DMS53 treated with DMSO at 0.1 percent for 48 hours (cell line): ENCODE results near the gene GLI3.

Experiments
- DNase-seq: peaks from one replicate; lab custom pipeline; 2025; ENCODE audit not compliant: unreplicated experiment; lab: John Stamatoyannopoulos, UW

GLI3 gene

DNA sequence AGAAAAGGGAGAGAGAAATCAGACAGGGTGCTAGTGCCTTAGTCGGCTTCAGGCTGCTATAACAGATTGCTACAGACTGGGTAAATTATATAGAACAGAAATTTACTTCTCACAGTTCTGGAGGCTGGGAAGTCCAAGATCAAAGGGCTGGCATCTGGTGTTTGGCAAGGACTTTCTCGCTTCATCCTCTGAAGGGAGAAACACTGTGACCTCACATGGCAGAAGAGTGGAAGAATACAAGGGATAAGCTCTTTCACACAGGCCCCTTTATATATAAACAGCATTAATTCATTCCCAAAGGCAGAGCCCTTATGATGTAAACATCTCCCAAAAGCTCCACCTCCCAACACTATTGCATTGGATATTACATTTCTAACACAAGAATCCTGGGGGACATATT lies 298.6 kb downstream of the GLI3 start:
- no peak for DNase-seq

DNA sequence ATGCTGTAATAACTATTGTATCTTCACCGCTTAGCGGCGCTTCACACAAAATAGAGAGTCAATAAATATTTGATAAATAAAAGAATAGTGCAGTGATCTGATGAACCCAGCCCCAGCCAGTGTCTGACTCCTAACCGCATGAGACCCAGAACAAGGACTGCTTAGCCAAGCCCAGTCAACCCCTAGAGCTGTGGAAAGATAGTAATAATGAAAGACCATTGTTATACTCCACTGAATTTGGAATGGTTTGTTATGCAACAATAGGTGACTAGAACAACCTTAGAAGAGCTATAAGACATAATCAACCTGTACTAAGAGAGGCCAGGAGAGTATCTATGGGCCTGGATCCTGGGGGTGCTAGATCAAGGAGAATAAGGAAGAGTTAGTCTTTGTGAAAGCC lies 303.6 kb downstream of the GLI3 start:
- no peak for DNase-seq

DNA sequence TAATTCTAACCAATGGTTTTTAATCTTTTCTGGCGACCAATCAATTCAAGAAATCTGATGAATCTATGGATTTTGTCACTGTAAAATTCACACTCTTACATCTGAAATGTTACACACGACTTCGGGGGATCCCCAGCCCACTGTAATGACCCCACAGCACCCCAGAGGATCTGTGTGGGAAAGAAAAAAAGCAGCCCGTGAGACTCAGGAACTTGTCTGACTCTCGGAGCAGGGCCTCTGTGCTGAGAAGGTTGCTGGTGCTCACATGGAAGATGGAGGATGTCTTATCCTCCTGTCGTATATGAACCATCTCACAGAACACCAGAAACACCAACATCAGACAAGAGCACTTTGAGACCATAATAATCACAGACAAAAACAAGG lies 305.8 kb downstream of the GLI3 start:
- DNase-seq: no peak

DNA sequence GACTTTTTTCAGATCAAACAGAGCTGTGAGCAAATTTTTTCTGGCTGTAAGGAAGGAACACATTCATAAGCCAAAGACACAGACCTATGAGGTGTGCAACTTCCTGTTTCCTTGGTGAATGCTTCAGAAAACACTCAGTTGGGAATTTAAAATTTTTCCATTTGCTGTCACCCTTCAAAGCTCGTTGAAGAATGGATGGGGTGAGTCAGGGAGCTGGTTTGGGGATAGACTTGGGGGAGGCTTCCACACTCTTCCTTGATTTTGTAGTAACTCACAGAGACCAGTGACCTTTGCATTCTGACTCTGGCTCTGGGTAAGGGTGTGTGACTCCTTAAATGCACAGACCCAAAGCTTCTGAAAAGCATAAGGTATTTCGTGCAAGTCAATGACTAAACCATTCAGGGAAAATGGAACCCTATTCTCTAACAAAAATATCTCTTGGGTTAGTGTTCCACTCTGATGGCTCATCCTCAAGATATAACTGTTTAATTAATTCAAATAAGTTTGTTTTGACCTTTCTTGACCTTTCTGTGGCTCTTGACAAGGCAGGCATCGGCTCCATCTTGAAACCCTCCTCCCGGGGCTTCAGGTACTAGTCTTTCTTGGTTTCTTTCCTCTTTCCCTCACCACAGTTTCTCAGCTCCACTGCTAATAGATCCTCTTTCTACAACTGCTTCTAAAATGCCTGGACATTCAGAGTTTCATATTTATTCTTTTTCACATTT lies 306.3 kb downstream of the GLI3 start:
- no peak for DNase-seq

DNA sequence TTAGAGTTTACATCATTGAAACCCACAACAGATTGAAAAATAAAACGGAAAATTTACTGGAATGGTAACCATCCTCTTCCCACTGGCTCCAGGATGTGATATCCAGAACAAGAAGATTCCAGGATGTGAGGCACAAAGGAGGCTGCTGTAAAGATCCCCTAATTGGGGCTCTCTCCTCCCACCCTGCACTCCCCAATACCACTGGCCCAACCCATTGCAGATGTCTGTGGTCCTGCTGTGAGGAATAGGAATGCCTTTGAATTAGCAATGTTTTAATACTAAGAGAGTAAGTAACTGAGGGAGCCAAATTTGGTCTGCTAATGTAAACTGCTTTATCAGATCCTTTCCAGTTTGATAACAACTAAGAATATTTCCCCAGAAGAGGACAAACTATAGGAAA lies 308.2 kb downstream of the GLI3 start:
- no peak for DNase-seq

DNA sequence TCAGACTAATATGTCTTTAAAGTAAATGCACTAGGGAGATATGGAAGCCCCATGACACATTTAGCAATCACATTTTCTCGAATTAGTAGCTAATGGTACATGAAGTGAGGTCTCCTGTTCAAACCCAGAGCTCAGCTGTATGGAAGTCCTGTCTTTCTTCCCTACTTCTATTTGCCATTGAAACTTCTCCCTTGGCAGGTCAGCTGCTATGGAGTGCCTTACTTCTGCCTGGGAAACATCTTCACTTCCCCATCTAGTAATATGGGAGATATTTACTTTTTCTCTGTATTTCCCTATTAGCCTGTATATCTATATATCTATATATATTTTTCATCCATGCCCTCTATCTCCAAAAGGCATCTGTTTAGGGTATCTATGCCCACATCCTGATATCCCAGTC lies 308.8 kb downstream of the GLI3 start:
- no peak for DNase-seq

DNA sequence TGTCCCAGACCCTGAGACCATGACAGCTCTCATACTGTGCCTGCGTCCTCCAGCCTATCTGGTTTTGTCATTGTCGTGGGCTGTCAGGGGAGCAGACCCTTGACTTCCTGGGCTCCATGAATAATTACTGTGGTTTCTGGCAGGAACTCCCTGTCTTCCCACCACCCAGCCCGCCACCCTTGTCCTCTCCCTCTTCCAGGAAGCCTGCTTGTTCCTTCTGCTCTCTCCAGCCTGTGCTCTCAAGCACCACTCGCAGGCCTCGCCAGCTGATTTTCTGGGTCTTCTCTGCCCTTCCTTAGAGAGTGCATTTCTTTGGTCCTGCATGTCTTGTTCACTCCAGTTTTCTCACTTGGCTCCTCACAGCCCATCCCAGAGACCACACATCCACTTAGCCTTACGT lies 309.6 kb downstream of the GLI3 start:
- DNase-seq: no peak

DNA sequence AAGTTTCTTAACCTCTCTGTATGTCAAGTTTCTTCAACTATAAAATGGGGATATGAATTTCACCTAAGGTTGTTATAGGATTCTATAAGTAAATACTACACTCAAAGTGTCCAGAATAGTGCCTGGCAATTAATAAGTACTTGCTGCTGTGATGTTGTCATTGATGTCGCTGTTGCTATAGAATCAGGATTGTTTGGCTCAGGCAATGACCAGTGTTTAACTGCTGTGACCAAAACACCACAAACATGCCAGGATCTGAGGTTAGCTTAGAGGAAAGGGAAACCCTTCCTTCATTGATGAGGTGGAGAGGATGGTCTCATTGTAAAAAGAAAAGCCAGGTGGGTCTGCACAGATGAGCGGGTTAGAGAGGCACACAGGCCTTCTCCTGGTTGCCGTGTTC lies 311.1 kb downstream of the GLI3 start:
- DNase-seq: no peak

DNA sequence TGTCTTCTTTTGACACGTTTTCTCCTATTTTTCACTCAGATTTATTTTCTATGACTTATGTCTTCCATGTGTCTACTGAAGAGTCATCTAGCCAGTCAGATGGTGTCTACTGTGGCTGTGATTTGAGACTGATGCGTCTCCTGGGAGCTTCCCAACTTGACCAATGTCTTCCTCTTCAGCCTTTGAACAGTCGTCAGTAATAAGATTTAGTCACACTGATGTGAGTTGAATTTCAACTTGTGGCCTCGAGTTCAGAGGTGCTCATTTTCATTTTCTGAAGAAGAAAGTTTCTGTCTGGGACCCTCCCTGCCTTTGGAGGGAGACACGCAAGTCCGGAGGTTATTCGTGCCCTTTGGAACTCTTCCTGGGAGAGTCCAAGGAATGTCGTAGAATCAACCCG lies 312.2 kb downstream of the GLI3 start:
- DNase-seq: no peak

DNA sequence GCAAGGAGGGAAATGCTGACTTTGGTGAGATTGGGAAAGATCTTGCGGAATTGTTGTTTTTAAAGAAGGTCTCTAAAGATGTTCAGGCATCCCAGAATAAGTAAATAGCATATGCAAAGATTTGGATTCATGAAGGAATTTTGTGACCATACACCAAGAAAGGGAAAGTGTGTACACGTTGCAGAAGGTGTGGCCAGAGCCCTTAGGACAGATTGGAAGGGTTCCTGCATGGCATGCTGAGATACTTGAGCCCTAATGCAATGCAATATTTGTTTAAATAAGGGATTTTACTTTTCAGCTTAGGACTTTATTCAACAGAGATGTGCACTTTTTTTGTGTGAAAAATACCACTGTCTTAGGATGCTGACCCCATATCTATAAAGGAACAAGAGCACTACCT lies 314.6 kb downstream of the GLI3 start:
- no peak for DNase-seq

DNA sequence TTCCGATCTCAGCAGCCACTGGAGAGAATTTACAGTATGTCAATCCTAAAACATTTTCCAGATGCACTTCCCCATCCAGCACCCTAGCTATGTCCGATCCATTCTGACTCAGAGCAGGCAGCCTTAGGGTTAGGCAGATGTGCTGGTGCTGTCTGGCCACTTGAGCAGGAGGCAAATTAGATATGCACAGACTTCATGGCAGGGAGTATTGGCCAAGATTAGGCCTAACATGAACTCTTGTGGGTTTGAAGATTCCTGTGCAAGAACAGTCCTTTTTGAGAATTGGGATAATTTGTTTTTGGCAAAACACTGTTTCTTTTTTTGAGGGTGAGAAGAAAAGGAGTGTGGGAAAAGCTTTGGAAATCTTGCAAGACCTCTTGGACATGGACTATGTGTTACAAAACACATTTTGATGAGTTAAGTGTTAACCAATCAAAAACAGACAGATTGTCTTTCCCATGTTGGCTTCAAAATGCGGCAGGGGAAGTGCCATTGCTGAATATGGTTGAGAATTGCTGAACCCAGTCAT lies 315.5 kb downstream of the GLI3 start:
- no peak for DNase-seq

DNA sequence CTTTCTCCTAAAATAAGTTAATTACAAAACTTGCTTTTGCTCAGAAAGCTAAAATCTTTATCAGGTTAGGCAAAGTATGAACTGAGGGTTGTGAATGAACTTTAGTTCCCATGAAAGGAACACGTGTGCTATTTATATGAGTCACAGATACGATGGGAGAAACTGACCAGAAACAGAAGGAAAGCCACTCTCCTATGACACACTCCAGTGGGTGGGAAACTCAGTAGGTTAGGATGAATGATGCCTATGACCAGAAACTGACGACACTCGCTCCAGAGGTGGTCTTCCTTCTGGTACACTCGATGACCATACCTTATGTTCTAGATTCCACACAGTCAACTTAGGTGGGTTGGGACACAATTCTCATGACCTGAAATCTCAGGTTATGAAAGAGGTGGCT lies 318.4 kb downstream of the GLI3 start:
- no peak for DNase-seq

DNA sequence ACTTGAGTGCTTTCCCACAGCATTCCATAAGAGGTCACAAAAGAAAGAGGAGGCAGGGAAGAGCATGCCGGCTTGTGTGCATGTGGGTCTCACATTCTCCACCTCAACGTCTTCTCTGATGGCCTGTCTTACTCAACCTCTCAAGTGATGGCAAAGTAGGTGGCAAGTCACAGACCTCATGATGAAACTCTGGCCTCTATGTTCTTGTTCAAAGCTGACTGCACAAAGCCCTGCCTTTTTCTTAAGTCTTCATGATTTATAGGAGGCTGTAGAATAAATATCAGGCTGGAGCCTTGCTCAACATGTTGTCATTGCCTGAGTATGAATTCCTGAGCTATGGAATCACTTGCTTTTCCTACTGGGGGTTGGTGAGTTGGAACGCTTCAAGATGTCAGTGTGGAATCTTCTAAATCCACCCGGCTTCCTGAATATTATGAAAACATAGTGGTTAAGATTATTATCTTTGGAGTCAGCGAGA lies 320.5 kb downstream of the GLI3 start:
- no peak for DNase-seq

DNA sequence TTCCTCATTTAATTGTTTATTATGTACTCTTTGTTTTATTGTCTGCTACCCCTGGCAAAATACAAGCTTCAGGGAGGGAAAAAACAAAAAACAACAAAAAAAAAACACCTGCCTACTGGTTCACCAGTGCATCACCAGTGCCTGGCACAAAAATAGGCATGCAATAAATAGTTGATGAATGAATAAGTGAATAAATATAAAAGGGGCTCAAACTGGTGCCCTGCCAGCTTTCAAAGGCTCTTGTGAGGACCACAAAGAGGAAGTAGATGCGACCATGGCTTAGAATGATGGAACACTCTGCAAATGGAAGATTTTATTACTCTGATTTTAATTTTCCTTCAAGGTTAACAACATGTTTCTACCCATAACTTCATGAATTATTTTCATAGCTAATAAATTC lies 321.1 kb downstream of the GLI3 start:
- no peak for DNase-seq

DNA sequence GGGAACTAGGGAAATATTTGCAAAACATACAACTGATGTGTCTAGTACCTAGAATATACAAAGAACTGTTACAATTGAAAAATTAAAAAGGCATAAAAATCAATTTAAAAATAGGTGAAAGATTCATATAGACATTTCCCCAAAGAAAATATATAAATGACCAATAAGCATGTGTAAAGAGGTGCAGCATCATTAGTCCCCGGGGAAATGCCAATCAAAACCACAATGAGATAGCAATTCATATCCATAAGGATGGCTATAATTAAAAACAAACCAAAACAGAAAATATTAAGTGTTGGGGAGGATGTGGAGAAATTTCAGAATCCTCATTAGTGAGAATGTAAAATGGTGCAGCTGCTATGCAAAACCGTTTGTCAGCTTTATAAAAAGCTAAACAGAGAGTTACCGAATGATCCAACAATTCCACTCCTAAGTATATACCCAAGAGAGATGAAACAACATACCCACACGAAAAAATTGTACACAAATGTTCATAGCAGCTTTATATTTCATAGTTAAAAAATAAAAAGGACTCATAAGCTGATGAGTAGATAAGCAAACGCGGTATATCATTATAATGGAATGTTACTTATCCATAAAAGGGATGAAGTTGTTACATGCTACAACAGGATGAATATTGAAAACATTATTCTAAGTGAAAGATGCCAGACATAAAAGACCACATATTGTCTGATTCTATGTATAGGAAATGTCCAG lies 324.0 kb downstream of the GLI3 start:
- no peak for DNase-seq

DNA sequence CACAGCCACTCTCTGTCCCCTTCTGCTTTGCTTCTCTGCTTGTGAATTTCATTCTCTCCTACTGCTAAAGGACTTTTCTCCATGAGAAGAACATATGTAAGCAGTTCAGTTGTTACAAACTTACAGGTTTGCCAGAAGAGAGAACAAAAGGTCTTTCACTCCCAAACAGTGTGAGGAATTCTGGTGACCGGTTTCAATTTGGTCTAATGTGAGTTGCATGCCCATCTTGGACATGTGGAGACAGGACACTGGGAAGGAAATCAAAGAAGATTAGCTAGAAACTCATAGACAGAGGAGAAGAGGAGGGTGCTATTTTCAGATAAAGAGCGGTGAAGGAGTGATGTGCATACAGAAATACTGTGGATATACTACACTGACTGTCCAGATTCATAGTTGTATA lies 324.6 kb downstream of the GLI3 start:
- no peak for DNase-seq

DNA sequence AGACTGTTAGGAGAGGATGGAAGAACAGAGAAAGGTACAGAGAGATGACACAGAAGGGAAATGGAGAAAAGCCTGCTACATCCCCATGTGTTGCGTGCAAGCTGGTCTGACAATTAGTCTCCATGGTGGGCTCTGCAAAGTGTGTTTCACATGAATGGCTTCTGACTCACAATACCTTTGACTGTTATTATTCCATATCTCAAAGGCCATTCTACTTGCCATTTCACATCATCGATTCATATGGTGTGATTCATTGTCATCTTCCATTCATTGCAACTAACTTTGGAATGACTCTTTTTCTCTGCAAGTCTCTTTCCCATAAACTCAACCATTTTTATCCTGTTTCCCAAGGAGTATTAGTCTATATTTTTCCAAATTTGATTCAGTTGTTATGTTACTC lies 325.2 kb downstream of the GLI3 start:
- no peak for DNase-seq
